HG02885 (cell line): ENCODE results near the gene SART1.
"Not testable (repeated sequence)": the region's sequence is repeated elsewhere in the genome, so short reads cannot be mapped to it uniquely, and the experiment has no call there.

Experiments
- ATAC-seq: cut with Tn5 transposase; IDR thresholded peaks from one replicate; pipeline ENCODE4 v1.9.1; 2021; ENCODE audit warnings: mild to moderate bottlenecking; ENCODE audit not compliant: unreplicated experiment, poor library complexity

SART1 gene

GRCh38 chr11:65987336-65987735 lies 25.8 kb downstream of the SART1 start:
- ATAC-seq, result no peak

- peak; percentile 88 for ATAC-seq
Observed at GRCh38 chr11:65988791-65989592, 27.5 kb downstream of the SART1 start.

- ATAC-seq, result no peak
Observed at GRCh38 chr11:65992056-65992455, 30.5 kb downstream of the SART1 start.

GRCh38 chr11:65997286-65997685 lies 35.8 kb downstream of the SART1 start:
- ATAC-seq, result no peak

- peak; percentile 78 for ATAC-seq
Observed at GRCh38 chr11:66001942-66002647, 40.6 kb downstream of the SART1 start, which contains the start of the genes BANF1 and EIF1AD. Gene BANF1, plus strand, starts transcription at chr11:66002503. Its CDS starts 748 bp downstream, at chr11:66003251. Gene EIF1AD, minus strand, starts transcription at chr11:66002157. Its CDS starts 1,768 bp downstream, at chr11:66000389.

- peak; percentile 68 for ATAC-seq
Observed at GRCh38 chr11:66002648-66003225, 41.2 kb downstream of the SART1 start.

GRCh38 chr11:66003291-66003690 lies 41.8 kb downstream of the SART1 start:
- ATAC-seq, result no peak

GRCh38 chr11:66004186-66004585 lies 42.7 kb downstream of the SART1 start:
- ATAC-seq, result no peak

- no peak for ATAC-seq
Observed at GRCh38 chr11:66006134-66006890, 44.8 kb downstream of the SART1 start.

- no peak for ATAC-seq
Observed at GRCh38 chr11:66006891-66007176, 45.3 kb downstream of the SART1 start.

GRCh38 chr11:66007201-66007634 lies 45.7 kb downstream of the SART1 start:
- ATAC-seq, result no peak

GRCh38 chr11:66008095-66008467 lies 46.5 kb downstream of the SART1 start:
- no peak for ATAC-seq

GRCh38 chr11:66008468-66009101 lies 47.1 kb downstream of the SART1 start:
- ATAC-seq, result no peak

- ATAC-seq, result not testable (repeated sequence)
Observed at GRCh38 chr11:66010036-66010435, 48.5 kb downstream of the SART1 start.

- ATAC-seq, result no peak
Observed at GRCh38 chr11:66011239-66011784, 49.8 kb downstream of the SART1 start.

GRCh38 chr11:66011785-66012303 lies 50.3 kb downstream of the SART1 start, which contains the start of gene CST6:
Gene CST6, plus strand, starts transcription at chr11:66012008. Its CDS starts 37 bp downstream, at chr11:66012045.
- ATAC-seq, result no peak

- no peak for ATAC-seq
Observed at GRCh38 chr11:66012371-66012945, 50.9 kb downstream of the SART1 start.

GRCh38 chr11:66012946-66013761 lies 51.6 kb downstream of the SART1 start:
- ATAC-seq, result no peak
